ES-I3 (cell line): ENCODE results near the gene TMEM212.
"Not testable (repeated sequence)": the region's sequence is repeated elsewhere in the genome, so short reads cannot be mapped to it uniquely, and the experiment has no call there.

ENCODE experiments used
- H3K36me3 ChIP-seq: 2 replicates; pipeline ENCODE4 v1.6.1; 2013; ENCODE audit warnings: mild to moderate bottlenecking, low read length, control low read depth, moderate library complexity; ENCODE audit not compliant: insufficient read depth
- H3K4me1 ChIP-seq: 2 replicates; pipeline ENCODE4 v1.6.1; 2013; ENCODE audit warnings: mild to moderate bottlenecking, control low read depth, low read length; ENCODE audit not compliant: insufficient read depth
- H3K9ac ChIP-seq: 2 replicates; pipeline ENCODE4 v1.6.1; 2013; ENCODE audit warnings: low read depth, mild to moderate bottlenecking, low read length, moderate library complexity
- H3K9me3 ChIP-seq: 2 replicates; pipeline ENCODE4 v1.6.1; 2013; ENCODE audit warnings: mild to moderate bottlenecking, low read length, moderate library complexity; ENCODE audit not compliant: control insufficient read depth, insufficient read depth

The TMEM212 gene

GRCh38 chr3:171850320-171850959, 7.3 kb downstream of the TMEM212 start:
- H3K9ac ChIP-seq = no peak overlapping the region

GRCh38 chr3:171850960-171851659, 8.0 kb downstream of the TMEM212 start:
- H3K9ac ChIP-seq = no peak overlapping the region
- H3K4me1 ChIP-seq = no peaks in the 10 kb centered on the region
- no peaks in the 10 kb centered on the region for H3K36me3 ChIP-seq
- peaks cover 21% of the 10 kb centered on the region for H3K9me3 ChIP-seq

More at GRCh38 chr3:171850320-171850959, 7.3 kb downstream of the TMEM212 start:
- Histone ChIP-seq H3K36me3 (no peaks in the 10 kb centered on the region), H3K9me3 (peaks cover 14% of the 10 kb centered on the region), H3K4me1 (no peaks in the 10 kb centered on the region)

GRCh38 chr3:171851660-171852058, 8.5 kb downstream of the TMEM212 start:
- H3K36me3 ChIP-seq = no peaks in the 10 kb centered on the region
- no peaks in the 10 kb centered on the region for H3K4me1 ChIP-seq
- H3K9me3 ChIP-seq = peaks cover 25% of the 10 kb centered on the region
- no peak overlapping the region for H3K9ac ChIP-seq

- no peaks in the 10 kb centered on the region for H3K4me1 ChIP-seq
Measured at GRCh38 chr3:171854649-171855305, 11.6 kb downstream of the TMEM212 start.

GRCh38 chr3:171858770-171859169, 15.6 kb downstream of the TMEM212 start:
- not testable (repeated sequence) for H3K9ac ChIP-seq, H3K36me3 ChIP-seq
- H3K9me3 ChIP-seq = peaks cover 27% of the 10 kb centered on the region
- H3K4me1 ChIP-seq = peaks cover 10% of the 10 kb centered on the region

More at GRCh38 chr3:171854649-171855305, 11.6 kb downstream of the TMEM212 start:
- peaks cover 31% of the 10 kb centered on the region for H3K9me3 ChIP-seq
- no peak overlapping the region for H3K9ac ChIP-seq
- H3K36me3 ChIP-seq = no peaks in the 10 kb centered on the region

GRCh38 chr3:171860830-171861535, 17.8 kb downstream of the TMEM212 start:
- no peaks in the 10 kb centered on the region for H3K36me3 ChIP-seq
- H3K9ac ChIP-seq = no peak overlapping the region

GRCh38 chr3:171862392-171862791, 19.2 kb downstream of the TMEM212 start:
- Histone ChIP-seq H3K9me3 (no peaks in the 10 kb centered on the region), H3K36me3 (no peaks in the 10 kb centered on the region), H3K9ac (no peak overlapping the region), H3K4me1 (peaks cover 10% of the 10 kb centered on the region)

More at GRCh38 chr3:171860830-171861535, 17.8 kb downstream of the TMEM212 start:
- H3K4me1 ChIP-seq = peaks cover 10% of the 10 kb centered on the region
- H3K9me3 ChIP-seq = peaks cover 12% of the 10 kb centered on the region; the same call in 1 of the 2 replicates

- no peaks in the 10 kb centered on the region for H3K9me3 ChIP-seq
- H3K36me3 ChIP-seq = no peaks in the 10 kb centered on the region
- H3K4me1 ChIP-seq = peaks cover 10% of the 10 kb centered on the region
- H3K9ac ChIP-seq = no peak overlapping the region
Measured at GRCh38 chr3:171862993-171863521, 19.9 kb downstream of the TMEM212 start.

GRCh38 chr3:171863920-171864319, 20.8 kb downstream of the TMEM212 start:
- Histone ChIP-seq H3K36me3 (no peaks in the 10 kb centered on the region), H3K9ac (no peak overlapping the region), H3K4me1 (peaks cover 10% of the 10 kb centered on the region), H3K9me3 (no peaks in the 10 kb centered on the region)

GRCh38 chr3:171865191-171865865, 22.2 kb downstream of the TMEM212 start:
- H3K36me3 ChIP-seq = no peaks in the 10 kb centered on the region
- no peaks in the 10 kb centered on the region for H3K9me3 ChIP-seq
- peaks cover 10% of the 10 kb centered on the region for H3K4me1 ChIP-seq
- H3K9ac ChIP-seq = no peak overlapping the region

GRCh38 chr3:171867981-171868380, 24.8 kb downstream of the TMEM212 start:
- Histone ChIP-seq H3K9me3 (no peaks in the 10 kb centered on the region), H3K36me3 (no peaks in the 10 kb centered on the region), H3K9ac (no peak overlapping the region), H3K4me1 (peaks cover 11% of the 10 kb centered on the region)

GRCh38 chr3:171871392-171872274, 28.5 kb downstream of the TMEM212 start:
- H3K36me3 ChIP-seq = no peaks in the 10 kb centered on the region
- no peak overlapping the region for H3K9ac ChIP-seq

GRCh38 chr3:171873580-171873979, 30.4 kb downstream of the TMEM212 start:
- no peak overlapping the region for H3K9ac ChIP-seq
- no peaks in the 10 kb centered on the region for H3K36me3 ChIP-seq
- H3K9me3 ChIP-seq = no peaks in the 10 kb centered on the region
- H3K4me1 ChIP-seq = peaks cover 46% of the 10 kb centered on the region

More at GRCh38 chr3:171871392-171872274, 28.5 kb downstream of the TMEM212 start:
- Histone ChIP-seq H3K4me1 (peaks cover 39% of the 10 kb centered on the region), H3K9me3 (no peaks in the 10 kb centered on the region)
